ENCODE measurements around the gene HTT-AS.

HTT-AS gene

GRCh38 chr4:3070709-3071500 lies 3.4 kb downstream of the HTT-AS start:
- Histone ChIP-seq H3K4me1 (ENCODE audit: low read length) (peaks cover 5% of the 10 kb centered on the region), H3K79me2 (ENCODE audit: low read length) (peaks cover 13% of the 10 kb centered on the region), H3K4me2 (ENCODE audit: low read length) (no peak overlapping the region), H4K20me1 (ENCODE audit: insufficient read depth, low read length) (no peaks in the 10 kb centered on the region), H3K27me3 (ENCODE audit: low read depth, low read length) (no peaks in the 10 kb centered on the region; the same call in 1 of the 2 replicates), H3K9me3 (ENCODE audit: insufficient read depth, low read length) (no peaks in the 10 kb centered on the region), H3K36me3 (replicated peaks; ENCODE audit: low read depth, low read length) (no peaks in the 10 kb centered on the region), H2AFZ (ENCODE audit: low read depth, low read length) (no peak overlapping the region), H3K9ac (ENCODE audit: low read length) (no peak overlapping the region), H3K27ac (ENCODE audit: low read length) (no peak overlapping the region), H3K4me3 (ENCODE audit: low read length) (no peak overlapping the region)
- TF ChIP-seq EZH2phosphoT487 (IDR thresholded peaks at IDR 0.05; ENCODE audit: low read depth) (no peak), CTCF (IDR thresholded peaks at IDR 0.05; ENCODE audit: low read depth, low read length) (no peak)

- Histone ChIP-seq H3K4me2 (ENCODE audit: low read length) (no peak overlapping the region), H3K36me3 (replicated peaks; ENCODE audit: low read depth, low read length) (no peaks in the 10 kb centered on the region), H3K27me3 (ENCODE audit: low read depth, low read length) (no peaks in the 10 kb centered on the region; the same call in 1 of the 2 replicates), H3K4me3 (ENCODE audit: low read length) (no peak overlapping the region), H3K27ac (ENCODE audit: low read length) (no peak overlapping the region), H3K9ac (ENCODE audit: low read length) (no peak overlapping the region), H3K4me1 (ENCODE audit: low read length) (peaks cover 5% of the 10 kb centered on the region), H3K9me3 (ENCODE audit: insufficient read depth, low read length) (no peaks in the 10 kb centered on the region), H3K79me2 (ENCODE audit: low read length) (peaks cover 2% of the 10 kb centered on the region; the same call in 1 of the 2 replicates), H2AFZ (ENCODE audit: low read depth, low read length) (no peak overlapping the region), H4K20me1 (ENCODE audit: insufficient read depth, low read length) (no peaks in the 10 kb centered on the region)
- no peak for TF ChIP-seq EZH2phosphoT487 (IDR thresholded peaks at IDR 0.05; ENCODE audit: low read depth)
- TF ChIP-seq CTCF (IDR thresholded peaks at IDR 0.05; ENCODE audit: low read depth, low read length): no peak
Measured at GRCh38 chr4:3069661-3070199, 4.6 kb downstream of the HTT-AS start.

- no peaks in the 10 kb centered on the region for H3K36me3 ChIP-seq (replicated peaks; ENCODE audit: low read depth, low read length)
- no peak overlapping the region for H2AFZ ChIP-seq (ENCODE audit: low read depth, low read length)
- TF ChIP-seq CTCF (IDR thresholded peaks at IDR 0.05; ENCODE audit: low read depth, low read length) (no peak), EZH2phosphoT487 (IDR thresholded peaks at IDR 0.05; ENCODE audit: low read depth) (no peak)
- H3K27me3 ChIP-seq (ENCODE audit: low read depth, low read length): no peaks in the 10 kb centered on the region
- no peaks in the 10 kb centered on the region for H4K20me1 ChIP-seq (ENCODE audit: insufficient read depth, low read length)
- no peak overlapping the region for H3K4me2 ChIP-seq (ENCODE audit: low read length)
- H3K79me2 ChIP-seq (ENCODE audit: low read length): no peaks in the 10 kb centered on the region
- no peak overlapping the region for H3K27ac ChIP-seq (ENCODE audit: low read length)
- H3K9me3 ChIP-seq (ENCODE audit: insufficient read depth, low read length): no peaks in the 10 kb centered on the region
- no peak overlapping the region for H3K4me3 ChIP-seq (ENCODE audit: low read length)
- no peaks in the 10 kb centered on the region for H3K4me1 ChIP-seq (ENCODE audit: low read length)
- H3K9ac ChIP-seq (ENCODE audit: low read length): no peak overlapping the region
Measured at GRCh38 chr4:3067473-3068001, 6.8 kb downstream of the HTT-AS start.

- H4K20me1 ChIP-seq (ENCODE audit: insufficient read depth, low read length): no peaks in the 10 kb centered on the region
- no peaks in the 10 kb centered on the region for H3K36me3 ChIP-seq (replicated peaks; ENCODE audit: low read depth, low read length)
- no peak overlapping the region for H2AFZ ChIP-seq (ENCODE audit: low read depth, low read length)
- no peak overlapping the region for H3K4me3 ChIP-seq (ENCODE audit: low read length)
- TF ChIP-seq EZH2phosphoT487 (IDR thresholded peaks at IDR 0.05; ENCODE audit: low read depth): no peak
- no peak for TF ChIP-seq CTCF (IDR thresholded peaks at IDR 0.05; ENCODE audit: low read depth, low read length)
- no peaks in the 10 kb centered on the region for H3K27me3 ChIP-seq (ENCODE audit: low read depth, low read length)
- H3K9ac ChIP-seq (ENCODE audit: low read length): no peak overlapping the region
- H3K27ac ChIP-seq (ENCODE audit: low read length): no peak overlapping the region
- no peaks in the 10 kb centered on the region for H3K79me2 ChIP-seq (ENCODE audit: low read length)
- H3K9me3 ChIP-seq (ENCODE audit: insufficient read depth, low read length): no peaks in the 10 kb centered on the region
- no peaks in the 10 kb centered on the region for H3K4me1 ChIP-seq (ENCODE audit: low read length)
- no peak overlapping the region for H3K4me2 ChIP-seq (ENCODE audit: low read length)
Measured at GRCh38 chr4:3066836-3067400, 7.4 kb downstream of the HTT-AS start.
